CD4-positive, alpha-beta T cell treated with Interleukin-15 for 1 hour (primary cell): ENCODE data around the gene KCP.

Source experiments
- DNase-seq: peaks from one replicate; pipeline ENCODE4 v3.0.0-alpha.2; 2020

The KCP gene

GRCh38 chr7:128869138-128869943, 41.2 kb downstream of the KCP start:
- DNase-seq = no peak

- DNase-seq = no peak
These were observed 41.8 kb downstream of the KCP start for GRCh38 chr7:128868624-128869137.

- DNase-seq = no peak
These were observed 42.5 kb downstream of the KCP start for GRCh38 chr7:128867842-128868623.

- no peak for DNase-seq
These were observed 43.3 kb downstream of the KCP start for GRCh38 chr7:128867241-128867640.

GRCh38 chr7:128865996-128866877, 44.3 kb downstream of the KCP start:
- DNase-seq = no peak

- no peak for DNase-seq
These were observed 45.2 kb downstream of the KCP start for GRCh38 chr7:128865303-128865702.

- DNase-seq = peak; percentile 34
These were observed 47.0 kb downstream of the KCP start for GRCh38 chr7:128863433-128863989.

GRCh38 chr7:128862571-128863432, 47.7 kb downstream of the KCP start, which contains the start of gene ATP6V1F:
Gene ATP6V1F (plus strand): TSS chr7:128862856. CDS start chr7:128862905, 49 bp downstream.
- DNase-seq = peak; percentile 98

- DNase-seq = no peak
These were observed 48.4 kb downstream of the KCP start for GRCh38 chr7:128861957-128862570.

- no peak for DNase-seq
These were observed 50.1 kb downstream of the KCP start for GRCh38 chr7:128860158-128861073.

- no peak for DNase-seq
These were observed 51.0 kb downstream of the KCP start for GRCh38 chr7:128859232-128860157.

GRCh38 chr7:128858380-128859231, 51.9 kb downstream of the KCP start:
- DNase-seq = no peak

- no peak for DNase-seq
These were observed 54.3 kb downstream of the KCP start for GRCh38 chr7:128856001-128856718.

GRCh38 chr7:128855559-128855958, 55.0 kb downstream of the KCP start:
- no peak for DNase-seq

GRCh38 chr7:128854396-128854795, 56.1 kb downstream of the KCP start:
- DNase-seq = no peak

- no peak for DNase-seq
These were observed 56.7 kb downstream of the KCP start for GRCh38 chr7:128853799-128854198.
